GM12878 (cell line): Measurements from ENCODE around the gene UBAC2. TPM values are rescaled to one million over a fixed set of nuclear protein-coding genes. Genes with fewer than 3 reads are reported as not detected.

Experiments
- BACH1 ChIP-seq: fragments of 450-650 bp; IDR thresholded peaks from 2 replicates; pipeline ENCODE4 v1.6.1; 2017; ENCODE audit warnings: mild to moderate bottlenecking, borderline replicate concordance
- CBX5 ChIP-seq: sonication (generic); IDR thresholded peaks from 2 replicates; pipeline ENCODE4 v1.6.1; 2016; ENCODE audit warnings: low read depth, moderate library complexity, mild to moderate bottlenecking, inconsistent platforms
- IRF5 ChIP-seq: fragments of 450-650 bp; IDR thresholded peaks from 2 replicates; pipeline ENCODE4 v1.6.1; 2017; ENCODE audit warnings: borderline replicate concordance
- MEF2A ChIP-seq: IDR thresholded peaks from 2 replicates; pipeline ENCODE4 v1.6.1; 2011; ENCODE audit warnings: low read depth, mild to moderate bottlenecking, low read length, moderate library complexity; ENCODE audit not compliant: insufficient read depth
- MYB ChIP-seq: fragments of 150-350 bp; IDR thresholded peaks from 2 replicates; pipeline ENCODE4 v1.6.1; 2014; ENCODE audit warnings: mild to moderate bottlenecking, low read depth, low read length, borderline replicate concordance
- MYC ChIP-seq: IDR thresholded peaks from 2 replicates; pipeline ENCODE4 v1.6.1; 2011; ENCODE audit warnings: mild to moderate bottlenecking, low read length, moderate library complexity, inconsistent platforms; ENCODE audit not compliant: insufficient read depth, insufficient replicate concordance, insufficient read length, severe bottlenecking
- NBN ChIP-seq: fragments of 450-650 bp; IDR thresholded peaks from 2 replicates; pipeline ENCODE4 v1.6.1; 2016
- PAX8 ChIP-seq: fragments of 450-650 bp; IDR thresholded peaks from 2 replicates; pipeline ENCODE4 v1.6.1; 2017; ENCODE audit warnings: mild to moderate bottlenecking, moderate library complexity
- POU2F2 ChIP-seq: IDR thresholded peaks from 3 replicates; pipeline ENCODE4 v1.6.1; 2011; ENCODE audit warnings: low read depth, mild to moderate bottlenecking, low read length, borderline replicate concordance
- REST ChIP-seq: IDR thresholded peaks from 2 replicates; pipeline ENCODE4 v1.6.1; 2012; ENCODE audit warnings: mild to moderate bottlenecking, low read depth, low read length
- RFX5 ChIP-seq: IDR thresholded peaks from 2 replicates; pipeline ENCODE4 v1.6.1; 2011; ENCODE audit warnings: low read depth, low read length, improper control_type of control experiment
- SMAD1 ChIP-seq: fragments of 450-650 bp; IDR thresholded peaks from 2 replicates; pipeline ENCODE4 v1.6.1; 2018; ENCODE audit warnings: mild to moderate bottlenecking, low read depth; ENCODE audit not compliant: partially characterized antibody
- TARDBP ChIP-seq: IDR thresholded peaks from 2 replicates; pipeline ENCODE4 v1.6.1; 2016; ENCODE audit warnings: borderline replicate concordance
- TCF12 ChIP-seq: IDR thresholded peaks from 2 replicates; pipeline ENCODE4 v1.6.1; 2011; ENCODE audit warnings: low read depth, mild to moderate bottlenecking, low read length
- ZNF592 ChIP-seq: fragments of 450-650 bp; IDR thresholded peaks from 2 replicates; pipeline ENCODE4 v1.6.1; 2017; ENCODE audit warnings: mild to moderate bottlenecking, moderate library complexity
- ZZZ3 ChIP-seq: IDR thresholded peaks from 2 replicates; pipeline ENCODE4 v1.6.1; 2011; ENCODE audit warnings: low read depth; ENCODE audit not compliant: control insufficient read depth, insufficient read length
- polyA plus RNA-seq, 11 experiments: library from polyadenylated mRNA; depleted of rRNA in 4 of 11; unstranded in 6 of 11; stranded (reverse) in 5 of 11; fragments of >200 nt; fragmentation: Nextera tagmentation in 4 of 11; fragmentation: Illumina TruSeq in 1 of 11; extraction: Ambion mirVana in 4 of 11; extraction: Trizol in 1 of 11; gene quantifications; 1 replicate in 1 of 11; 2 replicates in 10 of 11; pipeline versions ENCODE4 v1.2.1 to v1.2.3, GENCODE V29; 2011 to 2016; ENCODE audit warnings: inconsistent platforms in 2 of 11, missing spikeins in 2 of 11, low read depth in 1 of 11
- total RNA-seq, 4 experiments: library from RNA; depleted of rRNA in 3 of 4; stranded (reverse); fragments of >200 nt in 3 of 4; fragmentation: Illumina TruSeq in 1 of 4; extraction: Trizol in 1 of 4; gene quantifications; 2 replicates each; pipeline versions ENCODE4 v1.2.1 to v1.2.3, GENCODE V29; 2013 to 2021
- TF ChIP-seq, protein P1 (sequence below): fragments of 450-650 bp; conservative IDR thresholded peaks from 2 replicates; pipeline ENCODE4 v1.6.1; 2017; ENCODE audit warnings: mild to moderate bottlenecking, moderate library complexity

Gene UBAC2
- total and polyA plus RNA-seq, 10 of the 15 experiments (the other 5 are each of a cell fraction or from before 2014, with no cell fraction given): 3.0 to 54.6 (median 17.4) TPM

DNA sequence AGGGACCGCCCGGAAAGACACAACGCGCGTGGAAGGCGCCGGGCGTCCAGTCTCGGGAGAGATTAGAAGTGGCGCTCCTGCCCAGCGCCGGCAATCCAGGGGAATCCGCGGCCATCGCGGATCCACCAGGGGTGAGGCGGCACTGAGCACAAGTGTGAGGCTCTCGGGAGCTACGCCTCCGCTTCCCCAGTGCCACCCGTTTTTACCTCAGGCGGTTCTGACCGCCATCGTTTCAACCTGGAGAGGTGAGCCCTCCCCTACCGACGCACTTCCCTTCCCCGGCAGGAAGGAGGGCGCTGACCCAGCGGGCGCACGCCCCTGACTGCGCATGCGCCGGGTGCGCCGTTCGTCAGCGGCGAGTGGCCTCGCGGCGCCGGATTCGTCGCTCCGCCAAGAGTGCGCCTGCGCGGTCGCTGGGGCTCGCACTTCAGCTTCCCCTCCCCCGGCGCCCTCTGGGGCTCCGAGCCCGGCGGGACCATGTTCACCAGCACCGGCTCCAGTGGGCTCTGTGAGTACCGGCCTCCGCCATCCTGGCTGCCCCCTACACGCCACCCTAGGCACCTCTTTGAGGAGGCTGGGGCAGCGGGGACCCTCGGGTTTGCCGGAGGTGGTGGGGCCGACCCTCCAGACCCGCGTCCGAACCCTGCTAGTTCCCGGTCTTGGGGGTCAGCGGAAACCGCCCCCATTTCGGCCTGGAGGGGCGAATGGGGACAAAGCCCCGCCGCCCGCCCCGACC lies at the start of gene UBAC2 (continued):
- no peak; the same call in 1 of the 2 replicates for TF ChIP-seq REST
- TF ChIP-seq, protein P1, sequence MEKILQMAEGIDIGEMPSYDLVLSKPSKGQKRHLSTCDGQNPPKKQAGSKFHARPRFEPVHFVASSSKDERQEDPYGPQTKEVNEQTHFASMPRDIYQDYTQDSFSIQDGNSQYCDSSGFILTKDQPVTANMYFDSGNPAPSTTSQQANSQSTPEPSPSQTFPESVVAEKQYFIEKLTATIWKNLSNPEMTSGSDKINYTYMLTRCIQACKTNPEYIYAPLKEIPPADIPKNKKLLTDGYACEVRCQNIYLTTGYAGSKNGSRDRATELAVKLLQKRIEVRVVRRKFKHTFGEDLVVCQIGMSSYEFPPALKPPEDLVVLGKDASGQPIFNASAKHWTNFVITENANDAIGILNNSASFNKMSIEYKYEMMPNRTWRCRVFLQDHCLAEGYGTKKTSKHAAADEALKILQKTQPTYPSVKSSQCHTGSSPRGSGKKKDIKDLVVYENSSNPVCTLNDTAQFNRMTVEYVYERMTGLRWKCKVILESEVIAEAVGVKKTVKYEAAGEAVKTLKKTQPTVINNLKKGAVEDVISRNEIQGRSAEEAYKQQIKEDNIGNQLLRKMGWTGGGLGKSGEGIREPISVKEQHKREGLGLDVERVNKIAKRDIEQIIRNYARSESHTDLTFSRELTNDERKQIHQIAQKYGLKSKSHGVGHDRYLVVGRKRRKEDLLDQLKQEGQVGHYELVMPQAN: peak; percentile 93
- peak; percentile 30 for TF ChIP-seq SMAD1
- no peak for TF ChIP-seq ZZZ3
- no peak for TF ChIP-seq IRF5
- no peak for TF ChIP-seq MYB
- TF ChIP-seq BACH1: peak; percentile 68
- no peak for TF ChIP-seq RFX5
- TF ChIP-seq POU2F2: peak; percentile 84
- TF ChIP-seq CBX5: no peak
- no peak for TF ChIP-seq MEF2A
- TF ChIP-seq TARDBP: no peak
- TF ChIP-seq MYC: peak; percentile 93
- peak; percentile 72; the same call in 1 of the 2 replicates for TF ChIP-seq TCF12
- no peak for TF ChIP-seq ZNF592
- TF ChIP-seq PAX8: no peak
- TF ChIP-seq NBN: peak; percentile 72; the same call in 1 of the 2 replicates
